HG03575 (cell line): ENCODE results near the gene A2M.

Experiments used
- ATAC-seq: cut with Tn5 transposase; IDR thresholded peaks from one replicate; pipeline ENCODE4 v1.9.1; 2021; ENCODE audit not compliant: unreplicated experiment, insufficient number of reproducible peaks, low FRiP score; ENCODE audit errors: extremely low read depth

Gene A2M

GRCh38 chr12:9022592-9022991 lies 93.1 kb downstream of the A2M start:
- ATAC-seq: no peak
